Thyroid gland (tissue), 4 donors: ENCODE data around the gene CFAP221. TPM values are rescaled to one million over a fixed set of nuclear protein-coding genes. Genes with fewer than 3 reads are reported as not detected.

ENCODE experiments used
- DNase-seq, 2 donors: peaks; one replicate each; pipeline ENCODE4 v3.0.0-alpha.2; 2019
- H3K27ac ChIP-seq, 3 donors: fragments of 200-600 bp; sonication (generic); 1 replicate in 2 of 3; 2 replicates in 1 of 3; pipeline ENCODE4 v1.5.1; 2016 to 2019; ENCODE audit warnings: mild to moderate bottlenecking in 1 of 3, moderate library complexity in 1 of 3
- H3K27me3 ChIP-seq: fragments of 200-600 bp; sonication (generic); one replicate; pipeline ENCODE4 v1.5.1; 2019
- H3K36me3 ChIP-seq, 2 donors: fragments of 200-600 bp; sonication (generic); one replicate each; pipeline ENCODE4 v1.5.1; 2016 to 2019
- H3K4me1 ChIP-seq, 2 donors: fragments of 200-600 bp; sonication (generic); one replicate each; pipeline ENCODE4 v1.5.1; 2017 to 2019
- H3K4me3 ChIP-seq, 3 donors: fragments of 200-600 bp; sonication (generic); replicated peaks in 1 of 3; 1 replicate in 2 of 3; 2 replicates in 1 of 3; pipeline ENCODE4 v1.5.1; 2016; ENCODE audit warnings: mild to moderate bottlenecking in 1 of 3
- H3K9me3 ChIP-seq: fragments of 200-600 bp; sonication (generic); one replicate; pipeline ENCODE4 v1.5.1; 2017
- POLR2A ChIP-seq, 2 donors: fragments of 450-650 bp; IDR thresholded peaks; one replicate each; pipeline ENCODE4 v1.6.1; 2017; ENCODE audit warnings: antibody characterized with exemption in 2 of 2, mild to moderate bottlenecking in 2 of 2, moderate library complexity in 1 of 2
- WGBS, 2 donors: methylation state at CpG; one replicate each; pipeline ENCODE4 v1.1.5; 2017; 5-methylcytosine and 5-hydroxymethylcytosine counted together
- intact Hi-C: fragments of 100-400 bp; cut with DNase I; formaldehyde crosslinking; loops from one replicate; pipeline ENCODE4 v1.15.1; 2023
- total RNA-seq, 4 donors: library from RNA; depleted of rRNA; stranded (reverse); fragments of >200 nt; gene quantifications; one replicate each; pipeline ENCODE4 v1.2.3, GENCODE V29; 2016
- TF ChIP-seq, protein P1 (sequence below), 6 experiments: fragments of 200-600 bp in 3 of 6; fragments of 450-650 bp in 3 of 6; sonication (generic) in 3 of 6; IDR thresholded peaks; one replicate each; pipeline ENCODE4 v1.5.1; 2016 to 2019; ENCODE audit warnings: antibody characterized with exemption in 6 of 6, mild to moderate bottlenecking in 2 of 6, inconsistent platforms in 1 of 6, moderate library complexity in 1 of 6

Gene CFAP221
- total RNA-seq, 4 donors from 2014 or later, result 1.6 to 13.1 (median 9.7) TPM

DNA sequence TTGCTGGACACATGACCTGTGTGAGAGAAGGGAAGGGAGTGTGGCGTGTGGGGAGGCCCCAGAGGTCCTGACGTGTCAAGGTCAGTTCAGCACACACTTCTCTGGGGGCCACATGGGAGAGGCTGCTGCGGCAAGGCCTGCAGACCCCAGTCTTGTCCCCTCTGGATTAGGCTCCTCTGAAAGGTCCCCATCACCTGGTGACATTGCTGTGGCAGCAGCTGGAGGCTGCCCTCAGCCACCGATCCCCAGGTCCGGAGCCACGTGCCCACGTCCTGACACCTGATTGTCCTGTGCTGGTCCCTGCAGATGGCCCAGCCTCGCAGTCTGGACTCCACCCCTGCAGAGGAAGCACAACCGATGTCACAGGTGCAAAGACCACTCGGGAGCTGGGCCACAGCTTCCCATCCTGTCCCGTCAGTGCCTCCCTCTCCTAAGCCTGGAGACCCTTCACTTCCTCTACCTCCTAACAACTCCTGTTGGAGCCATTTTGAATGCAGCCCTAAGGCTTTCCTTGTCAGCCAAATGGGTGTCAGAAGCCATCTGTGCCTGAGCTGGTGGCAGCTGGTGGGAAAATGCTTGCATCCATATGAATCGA, 147.5 kb downstream of the CFAP221 start:
- TF ChIP-seq, protein P1, sequence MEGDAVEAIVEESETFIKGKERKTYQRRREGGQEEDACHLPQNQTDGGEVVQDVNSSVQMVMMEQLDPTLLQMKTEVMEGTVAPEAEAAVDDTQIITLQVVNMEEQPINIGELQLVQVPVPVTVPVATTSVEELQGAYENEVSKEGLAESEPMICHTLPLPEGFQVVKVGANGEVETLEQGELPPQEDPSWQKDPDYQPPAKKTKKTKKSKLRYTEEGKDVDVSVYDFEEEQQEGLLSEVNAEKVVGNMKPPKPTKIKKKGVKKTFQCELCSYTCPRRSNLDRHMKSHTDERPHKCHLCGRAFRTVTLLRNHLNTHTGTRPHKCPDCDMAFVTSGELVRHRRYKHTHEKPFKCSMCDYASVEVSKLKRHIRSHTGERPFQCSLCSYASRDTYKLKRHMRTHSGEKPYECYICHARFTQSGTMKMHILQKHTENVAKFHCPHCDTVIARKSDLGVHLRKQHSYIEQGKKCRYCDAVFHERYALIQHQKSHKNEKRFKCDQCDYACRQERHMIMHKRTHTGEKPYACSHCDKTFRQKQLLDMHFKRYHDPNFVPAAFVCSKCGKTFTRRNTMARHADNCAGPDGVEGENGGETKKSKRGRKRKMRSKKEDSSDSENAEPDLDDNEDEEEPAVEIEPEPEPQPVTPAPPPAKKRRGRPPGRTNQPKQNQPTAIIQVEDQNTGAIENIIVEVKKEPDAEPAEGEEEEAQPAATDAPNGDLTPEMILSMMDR (IDR thresholded peaks at IDR 0.05), result no peak
- TF ChIP-seq POLR2A (IDR thresholded peaks at IDR 0.05), result no peak
- H3K4me3 ChIP-seq, result no peak overlapping the region
- peaks cover 8 to 20% of the 10 kb centered on the region in 2 donors for H3K4me1 ChIP-seq
- no peaks in the 10 kb centered on the region for H3K36me3 ChIP-seq
- no peaks in the 10 kb centered on the region for H3K27me3 ChIP-seq
- no peaks in the 10 kb centered on the region for H3K9me3 ChIP-seq
- intact Hi-C loops, result loop anchor here (10.0 kb wide), 1 partner anchor 133 kb away; no protein-coding TSS in a partner anchor
- no peak for DNase-seq
- no peak overlapping the region for H3K27ac ChIP-seq
- 86 to 95% methylated on average over 8 to 10 of the region's 12 CpGs for WGBS, 2 donors

GRCh38 chr2:119692310-119692709, 148.1 kb downstream of the CFAP221 start:
- intact Hi-C loops, result loop anchor here (10.0 kb wide), 1 partner anchor 132 kb away; no protein-coding TSS in a partner anchor
- Histone ChIP-seq H3K27me3 (no peaks in the 10 kb centered on the region), H3K36me3 (no peaks in the 10 kb centered on the region), H3K4me3 (no peak overlapping the region), H3K4me1 (peaks cover 8 to 25% of the 10 kb centered on the region in 2 donors), H3K9me3 (no peaks in the 10 kb centered on the region), H3K27ac (no peak overlapping the region)
- 95 to 97% methylated on average over 7 of the region's 7 CpGs for WGBS, 2 donors
- no peak for DNase-seq
- no peak for TF ChIP-seq POLR2A (IDR thresholded peaks at IDR 0.05)
- TF ChIP-seq, protein P1 (IDR thresholded peaks at IDR 0.05), result no peak

DNA sequence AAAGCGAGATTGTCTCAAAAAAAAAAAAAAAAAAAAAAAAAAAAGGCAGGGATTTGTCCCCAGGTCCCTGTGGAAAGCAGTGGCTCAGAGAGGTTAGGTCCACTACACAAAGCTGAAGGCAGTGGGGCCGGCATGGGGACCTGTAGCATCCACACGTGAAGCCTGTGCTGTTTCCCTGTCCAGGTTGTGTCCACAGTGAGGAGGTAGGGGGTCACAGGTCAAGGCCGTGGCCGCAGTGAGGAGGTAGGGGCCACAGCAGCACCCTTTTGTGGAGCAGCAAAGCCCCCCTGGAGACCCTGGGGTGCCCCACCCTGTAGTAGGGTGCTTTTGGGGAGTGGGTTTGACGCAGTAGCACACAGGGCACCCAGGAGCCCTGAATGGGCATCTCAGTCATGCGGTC, 148.7 kb downstream of the CFAP221 start:
- TF ChIP-seq, protein P1 (IDR thresholded peaks at IDR 0.05), result no peak
- TF ChIP-seq POLR2A (IDR thresholded peaks at IDR 0.05), result no peak
- Histone ChIP-seq H3K36me3 (no peaks in the 10 kb centered on the region), H3K9me3 (no peaks in the 10 kb centered on the region), H3K4me3 (no peak overlapping the region), H3K27me3 (no peaks in the 10 kb centered on the region), H3K27ac (no peak overlapping the region), H3K4me1 (peaks cover 13 to 30% of the 10 kb centered on the region in 2 donors)
- WGBS, 2 donors, result 85 to 93% methylated on average over 4 to 7 of the region's 7 CpGs
- no peak for DNase-seq
- intact Hi-C loops, result loop anchor here (10.0 kb wide), 1 partner anchor 132 kb away; no protein-coding TSS in a partner anchor

- intact Hi-C loops, result loop anchor here (10.0 kb wide), 1 partner anchor 131 kb away; no protein-coding TSS in a partner anchor
- WGBS, 2 donors, result 77 to 80% methylated on average over 3 of the region's 3 CpGs
- Histone ChIP-seq H3K27ac (no peak overlapping the region), H3K36me3 (no peaks in the 10 kb centered on the region), H3K9me3 (no peaks in the 10 kb centered on the region), H3K27me3 (no peaks in the 10 kb centered on the region), H3K4me1 (peaks cover 13 to 36% of the 10 kb centered on the region in 2 donors), H3K4me3 (no peak overlapping the region)
- no peak for TF ChIP-seq POLR2A (IDR thresholded peaks at IDR 0.05)
- TF ChIP-seq, protein P1 (IDR thresholded peaks at IDR 0.05), result no peak
- no peak for DNase-seq
Measured at GRCh38 chr2:119693567-119693966, 149.3 kb downstream of the CFAP221 start.

DNA sequence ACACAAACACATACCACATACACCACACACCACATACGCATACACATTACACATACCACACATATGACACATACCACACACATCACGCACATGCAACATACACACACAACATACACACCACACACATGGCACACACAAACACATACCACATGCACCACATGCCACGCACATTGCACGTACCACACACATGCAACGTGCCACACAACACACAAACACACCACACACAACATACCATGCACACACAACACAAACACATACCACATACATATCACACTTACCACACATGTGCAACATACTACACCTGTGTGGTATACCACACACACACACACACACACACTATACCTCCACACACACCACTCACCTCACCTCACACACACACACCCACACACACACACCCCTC, 149.7 kb downstream of the CFAP221 start:
- H3K27me3 ChIP-seq, result no peaks in the 10 kb centered on the region
- H3K27ac ChIP-seq, result no peak overlapping the region
- no peaks in the 10 kb centered on the region for H3K9me3 ChIP-seq
- 88 to 90% methylated on average over 5 of the region's 5 CpGs for WGBS, 2 donors
- no peak for DNase-seq
- no peaks in the 10 kb centered on the region for H3K36me3 ChIP-seq
- intact Hi-C loops, result loop anchor here (10.0 kb wide), 1 partner anchor 131 kb away; no protein-coding TSS in a partner anchor
- no peak for TF ChIP-seq POLR2A (IDR thresholded peaks at IDR 0.05)
- TF ChIP-seq, protein P1 (IDR thresholded peaks at IDR 0.05), result no peak
- H3K4me3 ChIP-seq, result no peak overlapping the region
- H3K4me1 ChIP-seq, result peaks cover 15 to 38% of the 10 kb centered on the region in 2 donors
